B cell (primary cell): Measurements from ENCODE around the gene TAF1C. TPM values are rescaled to one million over a fixed set of nuclear protein-coding genes. Genes with fewer than 3 reads are reported as not detected.

Experiments
- ATAC-seq: fragments of 200-7000 bp; cut with Tn5 transposase; one replicate; pipeline ENCODE4 v1.10.0; 2021; ENCODE audit warnings: low read depth, mild to moderate bottlenecking, moderate number of reproducible peaks, moderate library complexity
- CTCF ChIA-PET: fragments of 350-600 bp; sonication (Branson Sonifier 250); formaldehyde crosslinking; loops from one replicate; lab custom pipeline; 2021; ENCODE audit warnings: antibody characterized with exemption, inconsistent platforms; lab: Charles Lee
- POLR2A ChIA-PET: fragments of 350-600 bp; sonication (Branson Sonifier 250); formaldehyde crosslinking; loops from one replicate; lab custom pipeline; 2021; ENCODE audit warnings: antibody characterized with exemption; lab: Charles Lee
- DNase-seq: peaks from one replicate; pipeline ENCODE4 v3.0.0; 2013
- H2AFZ ChIP-seq: 2 replicates; pipeline ENCODE4 v1.6.1; 2012; ENCODE audit warnings: mild to moderate bottlenecking, low read depth, low read length; ENCODE audit not compliant: insufficient read depth, poor library complexity, severe bottlenecking
- H3K27ac ChIP-seq, 2 donors: 1 replicate in 1 of 2; 2 replicates in 1 of 2; pipeline ENCODE4 v1.5.1; 2012 to 2013; ENCODE audit warnings: low read length in 2 of 2, mild to moderate bottlenecking in 2 of 2, moderate library complexity in 1 of 2
- H3K27me3 ChIP-seq, 4 experiments: fragments of 200-600 bp in 1 of 4; sonication (generic) in 1 of 4; replicated peaks in 1 of 4; 1 replicate in 2 of 4; 2 replicates in 2 of 4; pipeline versions ENCODE4 v1.6.1 to v1.7.0; 2013 to 2016; ENCODE audit warnings: low read length in 3 of 4, mild to moderate bottlenecking in 2 of 4, mixed read lengths in 1 of 4, moderate library complexity in 1 of 4; ENCODE audit not compliant: insufficient read depth in 4 of 4, control insufficient read depth in 3 of 4; ENCODE audit errors: control extremely low read depth in 1 of 4
- H3K36me3 ChIP-seq, 2 experiments: replicated peaks in 1 of 2; 1 replicate in 1 of 2; 2 replicates in 1 of 2; pipeline versions ENCODE4 v1.6.1 to v1.7.1; 2013; ENCODE audit warnings: low read length in 1 of 2; ENCODE audit not compliant: insufficient read depth in 2 of 2, control insufficient read depth in 1 of 2; ENCODE audit errors: control extremely low read depth in 1 of 2, extremely low read depth in 1 of 2
- H3K4me1 ChIP-seq, 2 donors: fragments of 200-600 bp in 1 of 2; sonication (generic) in 1 of 2; 1 replicate in 1 of 2; 2 replicates in 1 of 2; pipeline versions ENCODE4 v1.5.1 to v1.6.1; 2013 to 2017; ENCODE audit warnings: low read length in 2 of 2; ENCODE audit not compliant: control insufficient read depth in 2 of 2, insufficient read depth in 2 of 2
- H3K4me2 ChIP-seq: replicated peaks from 2 replicates; pipeline ENCODE3; 2012; ENCODE audit warnings: mild to moderate bottlenecking, low read depth, low read length; ENCODE audit not compliant: poor library complexity, severe bottlenecking
- H3K4me3 ChIP-seq, 5 experiments: fragments of 200-600 bp in 1 of 5; sonication (generic) in 1 of 5; 1 replicate in 3 of 5; 2 replicates in 2 of 5; pipeline versions ENCODE4 v1.5.1 to v1.7.0; 2011 to 2016; ENCODE audit warnings: low read length in 4 of 5, mild to moderate bottlenecking in 4 of 5, low read depth in 2 of 5, control low read depth in 1 of 5, moderate library complexity in 1 of 5; ENCODE audit not compliant: insufficient read depth in 1 of 5; ENCODE audit errors: control extremely low read depth in 1 of 5, extremely low read depth in 1 of 5
- H3K79me2 ChIP-seq: fragments of 200-600 bp; sonication (generic); one replicate; pipeline ENCODE4 v1.6.0; 2016; ENCODE audit warnings: low read length; ENCODE audit not compliant: control insufficient read depth, insufficient read depth
- H3K9ac ChIP-seq: fragments of 200-600 bp; sonication (generic); 2 replicates; pipeline ENCODE4 v1.6.1; 2017; ENCODE audit warnings: mild to moderate bottlenecking, low read length, moderate library complexity
- H3K9me3 ChIP-seq, 3 donors: one replicate each; pipeline versions ENCODE4 v1.6.1 to v1.7.1; 2013; ENCODE audit warnings: low read length in 2 of 3; ENCODE audit not compliant: control insufficient read depth in 2 of 3, insufficient read depth in 1 of 3; ENCODE audit errors: control extremely low read depth in 1 of 3
- H4K20me1 ChIP-seq: 2 replicates; pipeline ENCODE4 v1.6.0; 2012; ENCODE audit warnings: mild to moderate bottlenecking, low read length; ENCODE audit not compliant: insufficient read depth, control insufficient read depth, poor library complexity, severe bottlenecking
- H3K27ac Mint-ChIP-seq: one replicate; pipeline ENCODE4 v1.8.0; 2021; ENCODE audit warnings: mixed read lengths
- H3K27me3 Mint-ChIP-seq: one replicate; pipeline ENCODE4 v1.8.0; 2021; ENCODE audit warnings: mixed read lengths
- H3K4me1 Mint-ChIP-seq: one replicate; pipeline ENCODE4 v1.8.0; 2021; ENCODE audit warnings: mixed read lengths
- H3K4me3 Mint-ChIP-seq: one replicate; pipeline ENCODE4 v1.8.0; 2021; ENCODE audit warnings: mixed read lengths
- H3K9me3 Mint-ChIP-seq: one replicate; pipeline ENCODE4 v1.8.0; 2022; ENCODE audit warnings: mixed read lengths; ENCODE audit not compliant: insufficient read depth
- EZH2 ChIP-seq: IDR thresholded peaks from 2 replicates; pipeline ENCODE4 v1.6.1; 2012; ENCODE audit warnings: borderline replicate concordance, low read depth, mild to moderate bottlenecking, moderate library complexity, low read length; ENCODE audit not compliant: insufficient read depth, poor library complexity, severe bottlenecking
- WGBS: methylation state at CpG from one replicate; pipeline ENCODE4 v1.1.5; 2013; ENCODE audit warnings: missing lambda C conversion rate; ENCODE audit not compliant: insufficient coverage; 5-methylcytosine and 5-hydroxymethylcytosine counted together
- intact Hi-C: fragments of 100-400 bp; cut with micrococcal nuclease; formaldehyde crosslinking; loops from one replicate; pipeline ENCODE4 v1.10.0; 2022
- polyA plus RNA-seq: library from polyadenylated mRNA; depleted of rRNA; stranded (reverse); fragments of >200 nt; gene quantifications from 2 replicates; pipeline ENCODE4 v1.2.3, GENCODE V29; 2012
- total RNA-seq, 2 donors: library from RNA; stranded (reverse); fragments of 120-200 nt in 1 of 2; gene quantifications; 1 replicate in 1 of 2; 2 replicates in 1 of 2; pipeline versions ENCODE4 v1.2.3 to v1.2.4, GENCODE V29; 2013 to 2022
- TF ChIP-seq, protein P1 (sequence below): fragments of 200-600 bp; IDR thresholded peaks from one replicate; pipeline ENCODE4 v1.8.0; 2022; ENCODE audit warnings: antibody characterized with exemption, mild to moderate bottlenecking

Gene TAF1C
- total and polyA plus RNA-seq, 2 donors (not counting 1 experiment from before 2014, with no cell fraction given): 115 to 125 TPM

DNA sequence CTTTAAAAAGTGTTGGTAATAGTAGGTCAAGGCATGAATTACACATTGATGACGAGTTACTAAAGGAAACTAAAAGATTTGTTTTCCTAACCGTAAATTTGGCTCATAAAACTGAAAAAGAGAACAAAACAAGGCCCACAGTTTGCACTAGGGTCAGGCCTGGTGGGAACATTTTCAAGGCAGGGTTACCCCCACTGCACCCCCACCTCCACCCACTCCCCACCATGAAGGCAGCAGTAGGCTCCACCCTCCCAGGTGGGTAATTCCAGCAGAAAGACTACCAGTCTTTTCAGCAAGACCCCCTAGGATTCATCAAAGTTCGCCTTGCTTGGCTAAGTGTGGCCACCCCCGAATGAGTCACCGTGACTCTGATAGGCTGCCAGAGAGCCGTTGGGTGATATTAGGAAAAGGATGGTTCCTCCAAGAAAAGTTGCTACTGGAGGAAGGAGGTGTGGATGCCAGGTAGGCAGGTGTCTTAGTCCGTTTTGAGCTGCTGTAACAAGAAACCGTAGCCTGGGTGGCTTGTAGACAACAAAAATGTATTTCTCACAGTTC is 33.1 kb downstream of the TAF1C start:
- H3K27ac ChIP-seq: no peak overlapping the region
- no peak for TF ChIP-seq EZH2
- TF ChIP-seq, protein P1, sequence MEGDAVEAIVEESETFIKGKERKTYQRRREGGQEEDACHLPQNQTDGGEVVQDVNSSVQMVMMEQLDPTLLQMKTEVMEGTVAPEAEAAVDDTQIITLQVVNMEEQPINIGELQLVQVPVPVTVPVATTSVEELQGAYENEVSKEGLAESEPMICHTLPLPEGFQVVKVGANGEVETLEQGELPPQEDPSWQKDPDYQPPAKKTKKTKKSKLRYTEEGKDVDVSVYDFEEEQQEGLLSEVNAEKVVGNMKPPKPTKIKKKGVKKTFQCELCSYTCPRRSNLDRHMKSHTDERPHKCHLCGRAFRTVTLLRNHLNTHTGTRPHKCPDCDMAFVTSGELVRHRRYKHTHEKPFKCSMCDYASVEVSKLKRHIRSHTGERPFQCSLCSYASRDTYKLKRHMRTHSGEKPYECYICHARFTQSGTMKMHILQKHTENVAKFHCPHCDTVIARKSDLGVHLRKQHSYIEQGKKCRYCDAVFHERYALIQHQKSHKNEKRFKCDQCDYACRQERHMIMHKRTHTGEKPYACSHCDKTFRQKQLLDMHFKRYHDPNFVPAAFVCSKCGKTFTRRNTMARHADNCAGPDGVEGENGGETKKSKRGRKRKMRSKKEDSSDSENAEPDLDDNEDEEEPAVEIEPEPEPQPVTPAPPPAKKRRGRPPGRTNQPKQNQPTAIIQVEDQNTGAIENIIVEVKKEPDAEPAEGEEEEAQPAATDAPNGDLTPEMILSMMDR: no peak
- WGBS: 91% methylated on average over 7 of the region's 8 CpGs
- CTCF ChIA-PET: no interaction called here
- no peak overlapping the region for H3K9ac ChIP-seq
- H3K4me2 ChIP-seq: no peak overlapping the region
- H2AFZ ChIP-seq: no peak overlapping the region
- Mint-ChIP-seq H3K27me3 (peaks cover 47% of the 10 kb centered on the region), H3K9me3 (no peaks in the 10 kb centered on the region), H3K27ac (no peak overlapping the region), H3K4me1 (no peaks in the 10 kb centered on the region), H3K4me3 (no peak overlapping the region)
- DNase-seq: no peak
- no peaks in the 10 kb centered on the region for H3K36me3 ChIP-seq
- H3K27me3 ChIP-seq: peaks cover 0 to 4% (median 0%) of the 10 kb centered on the region in 4 experiments
- intact Hi-C loops: no loop called here
- H3K4me1 ChIP-seq: no peaks in the 10 kb centered on the region
- no peak overlapping the region for H3K4me3 ChIP-seq
- no peaks in the 10 kb centered on the region for H3K79me2 ChIP-seq
- no peaks in the 10 kb centered on the region for H4K20me1 ChIP-seq
- POLR2A ChIA-PET: no interaction called here
- no peaks in the 10 kb centered on the region for H3K9me3 ChIP-seq
- no peak for ATAC-seq

DNA sequence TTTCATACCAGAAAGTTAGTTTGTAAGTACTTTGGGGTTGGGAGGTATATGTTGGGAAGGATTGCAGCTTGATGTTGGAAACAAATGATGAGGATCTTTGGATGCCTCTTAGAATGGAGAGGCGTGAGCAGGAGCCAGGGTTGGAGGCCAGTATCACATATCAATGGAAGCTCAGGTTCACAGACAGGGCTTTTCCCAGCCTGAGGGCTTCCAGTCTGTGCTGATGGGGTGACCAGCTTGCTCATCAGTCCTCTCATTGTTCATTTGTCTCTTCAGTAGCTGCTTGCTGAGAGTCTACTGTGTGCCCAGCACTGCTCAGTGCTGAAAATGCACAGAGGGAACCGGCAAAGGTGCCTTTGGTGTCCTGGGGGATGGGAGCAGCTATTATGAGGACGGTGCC is 35.9 kb downstream of the TAF1C start:
- H3K27me3 Mint-ChIP-seq: peaks cover 43% of the 10 kb centered on the region
- Histone ChIP-seq H3K4me3 (no peak overlapping the region), H3K79me2 (no peaks in the 10 kb centered on the region), H3K27ac (no peak overlapping the region), H2AFZ (no peak overlapping the region), H3K4me2 (no peak overlapping the region), H3K36me3 (no peaks in the 10 kb centered on the region), H3K9ac (no peak overlapping the region), H4K20me1 (no peaks in the 10 kb centered on the region), H3K9me3 (no peaks in the 10 kb centered on the region), H3K4me1 (no peaks in the 10 kb centered on the region), H3K27me3 (peaks cover 0 to 6% (median 0%) of the 10 kb centered on the region in 4 experiments)
- H3K4me3 Mint-ChIP-seq: no peak overlapping the region
- no peak for ATAC-seq
- no peak overlapping the region for H3K27ac Mint-ChIP-seq
- no peaks in the 10 kb centered on the region for H3K4me1 Mint-ChIP-seq
- CTCF ChIA-PET: no interaction called here
- TF ChIP-seq, protein P1: no peak
- TF ChIP-seq EZH2: no peak
- intact Hi-C loops: no loop called here
- POLR2A ChIA-PET: no interaction called here
- no peaks in the 10 kb centered on the region for H3K9me3 Mint-ChIP-seq
- 81% methylated on average over 3 of the region's 3 CpGs for WGBS
- DNase-seq: no peak
